CD14-positive monocyte (primary cell): ENCODE data around the gene EVC. TPM values are rescaled to one million over a fixed set of nuclear protein-coding genes. Genes with fewer than 3 reads are reported as not detected.

ENCODE experiments used
- DNase-seq, 3 donors: peaks; one replicate each; pipeline ENCODE4 v3.0.0-alpha.2; 2011 to 2022
- H2AFZ ChIP-seq: 2 replicates; pipeline ENCODE4 v1.6.0; 2012; ENCODE audit warnings: mild to moderate bottlenecking, low read depth, low read length, inconsistent platforms; ENCODE audit not compliant: insufficient read depth, poor library complexity, severe bottlenecking
- H3K27ac ChIP-seq, 2 donors: 1 replicate in 1 of 2; 2 replicates in 1 of 2; pipeline ENCODE4 v1.5.1; 2012 to 2013; ENCODE audit warnings: low read length in 2 of 2, control low read depth in 1 of 2, inconsistent platforms in 1 of 2, low read depth in 1 of 2, mild to moderate bottlenecking in 1 of 2
- H3K27me3 ChIP-seq, 2 donors: one replicate each; pipeline versions ENCODE4 v1.6.0 to v1.6.1; 2011 to 2013; ENCODE audit warnings: low read length in 2 of 2; ENCODE audit not compliant: control insufficient read depth in 2 of 2, insufficient read depth in 2 of 2
- H3K36me3 ChIP-seq, 2 donors: replicated peaks in 1 of 2; 1 replicate in 1 of 2; 2 replicates in 1 of 2; pipeline versions ENCODE4 v1.5.1 to v1.6.1; 2012 to 2013; ENCODE audit warnings: low read length in 2 of 2, control low read depth in 1 of 2, inconsistent platforms in 1 of 2, mild to moderate bottlenecking in 1 of 2; ENCODE audit not compliant: insufficient read depth in 2 of 2, control insufficient read depth in 1 of 2
- H3K4me1 ChIP-seq, 2 donors: 1 replicate in 1 of 2; 2 replicates in 1 of 2; pipeline versions ENCODE4 v1.5.1 to v1.6.1; 2012 to 2013; ENCODE audit warnings: low read length in 2 of 2, control low read depth in 1 of 2, inconsistent platforms in 1 of 2, mild to moderate bottlenecking in 1 of 2, moderate library complexity in 1 of 2; ENCODE audit not compliant: insufficient read depth in 2 of 2, control insufficient read depth in 1 of 2
- H3K4me2 ChIP-seq: replicated peaks from 2 replicates; pipeline ENCODE3; 2012; ENCODE audit warnings: low read length, moderate library complexity, mild to moderate bottlenecking; ENCODE audit not compliant: poor library complexity, severe bottlenecking; ENCODE audit errors: extremely low read depth
- H3K4me3 ChIP-seq, 3 experiments: fragments of 200-600 bp in 1 of 3; sonication (generic) in 1 of 3; replicated peaks in 1 of 3; 1 replicate in 2 of 3; 2 replicates in 1 of 3; pipeline ENCODE4 v1.5.1; 2011 to 2013; ENCODE audit warnings: low read length in 3 of 3, mild to moderate bottlenecking in 3 of 3, control low read depth in 2 of 3, low read depth in 2 of 3, inconsistent platforms in 1 of 3, moderate library complexity in 1 of 3
- H3K79me2 ChIP-seq: 2 replicates; pipeline ENCODE4 v1.6.0; 2012; ENCODE audit warnings: mild to moderate bottlenecking, control low read depth, inconsistent platforms, low read length, moderate library complexity; ENCODE audit not compliant: insufficient read depth
- H3K9ac ChIP-seq: 2 replicates; pipeline ENCODE4 v1.6.0; 2017; ENCODE audit warnings: low read length, mild to moderate bottlenecking; ENCODE audit not compliant: insufficient read depth, poor library complexity, severe bottlenecking
- H3K9me3 ChIP-seq, 2 donors: replicated peaks in 1 of 2; 1 replicate in 1 of 2; 2 replicates in 1 of 2; pipeline versions ENCODE4 v1.5.1 to v1.6.1; 2012 to 2013; ENCODE audit warnings: low read length in 2 of 2, control low read depth in 1 of 2; ENCODE audit not compliant: control insufficient read depth in 1 of 2, insufficient read depth in 1 of 2
- H4K20me1 ChIP-seq: 2 replicates; pipeline ENCODE4 v1.6.0; 2012; ENCODE audit warnings: mild to moderate bottlenecking, low read length, control low read depth, moderate library complexity; ENCODE audit not compliant: insufficient read depth
- H3K27ac Mint-ChIP-seq, 7 donors: one replicate each; pipeline ENCODE4 v1.8.0; 2020; ENCODE audit warnings: mild to moderate bottlenecking in 7 of 7, mixed read lengths in 7 of 7, moderate library complexity in 6 of 7, inconsistent platforms in 2 of 7
- H3K27me3 Mint-ChIP-seq, 3 donors: one replicate each; pipeline ENCODE4 v1.8.0; 2021 to 2022; ENCODE audit warnings: low read depth in 3 of 3, mild to moderate bottlenecking in 3 of 3, mixed read lengths in 3 of 3, moderate library complexity in 3 of 3, inconsistent platforms in 1 of 3
- H3K36me3 Mint-ChIP-seq, 2 donors: one replicate each; pipeline ENCODE4 v1.8.0; 2020; ENCODE audit warnings: mixed read lengths in 2 of 2, inconsistent platforms in 1 of 2, mild to moderate bottlenecking in 1 of 2
- H3K4me1 Mint-ChIP-seq: one replicate; pipeline ENCODE4 v1.8.0; 2020; ENCODE audit warnings: mild to moderate bottlenecking, mixed read lengths
- H3K4me3 Mint-ChIP-seq, 2 donors: one replicate each; pipeline ENCODE4 v1.8.0; 2020; ENCODE audit warnings: mild to moderate bottlenecking in 2 of 2, mixed read lengths in 2 of 2, moderate library complexity in 1 of 2
- H3K9me3 Mint-ChIP-seq, 7 donors: one replicate each; pipeline ENCODE4 v1.8.0; 2020 to 2022; ENCODE audit warnings: mixed read lengths in 7 of 7, mild to moderate bottlenecking in 6 of 7, moderate library complexity in 6 of 7, inconsistent platforms in 2 of 7
- CTCF ChIP-seq: fragments of 200-600 bp; IDR thresholded peaks from one replicate; pipeline ENCODE4 v1.8.0; 2022; ENCODE audit warnings: antibody characterized with exemption, mild to moderate bottlenecking
- WGBS: methylation state at CpG from one replicate; pipeline ENCODE4 v1.1.5; 2013; ENCODE audit warnings: missing lambda C conversion rate; ENCODE audit not compliant: insufficient coverage; 5-methylcytosine and 5-hydroxymethylcytosine counted together
- intact Hi-C, 2 donors: fragments of 100-400 bp; cut with micrococcal nuclease; formaldehyde crosslinking; loops; one replicate each; pipeline versions ENCODE4 v1.15.0 to v1.15.1; 2023
- polyA plus RNA-seq, 3 donors: library from polyadenylated mRNA; depleted of rRNA in 1 of 3; unstranded in 2 of 3; stranded (reverse) in 1 of 3; fragments of 300-500 nt in 2 of 3; fragments of >200 nt in 1 of 3; fragmentation: Illumina TruSeq in 2 of 3; gene quantifications; 1 replicate in 2 of 3; 2 replicates in 1 of 3; pipeline ENCODE4 v1.2.3, GENCODE V29; 2012 to 2021

EVC gene
- polyA plus RNA-seq, 3 donors, result 0.36 TPM; not detected in 2

GRCh38 chr4:5845035-5845905 is 134.3 kb downstream of the EVC start:
- H3K9me3 Mint-ChIP-seq, result peaks cover 0 to 3% (median 0%) of the 10 kb centered on the region in 7 donors
- H3K27ac Mint-ChIP-seq, result no peak overlapping the region
- H3K36me3 Mint-ChIP-seq, result no peaks in the 10 kb centered on the region
- Histone ChIP-seq H3K4me2 (no peak overlapping the region), H3K27me3 (no peaks in the 10 kb centered on the region), H3K9me3 (no peaks in the 10 kb centered on the region), H3K9ac (no peak overlapping the region), H4K20me1 (no peaks in the 10 kb centered on the region), H3K4me1 (no peaks in the 10 kb centered on the region), H3K4me3 (no peak overlapping the region), H3K27ac (no peak overlapping the region), H3K79me2 (no peaks in the 10 kb centered on the region), H3K36me3 (no peaks in the 10 kb centered on the region), H2AFZ (no peak overlapping the region)
- WGBS, result 89% methylated on average over 11 of the region's 13 CpGs
- intact Hi-C loops, result no loop called here
- peaks cover 2% of the 10 kb centered on the region for H3K4me1 Mint-ChIP-seq
- TF ChIP-seq CTCF, result no peak
- H3K4me3 Mint-ChIP-seq, result no peak overlapping the region
- DNase-seq, result no peak
- peaks cover 4 to 7% (median 6%) of the 10 kb centered on the region in 3 donors for H3K27me3 Mint-ChIP-seq

GRCh38 chr4:5851637-5852301 is 140.8 kb downstream of the EVC start:
- no peak for TF ChIP-seq CTCF
- DNase-seq, result no peak

More at GRCh38 chr4:5851637-5852301, 140.8 kb downstream of the EVC start:
- H3K9me3 ChIP-seq, result no peaks in the 10 kb centered on the region
- H3K9ac ChIP-seq, result no peak overlapping the region
- H3K4me2 ChIP-seq, result no peak overlapping the region
- no peaks in the 10 kb centered on the region for H4K20me1 ChIP-seq
- no peak overlapping the region for H3K27ac ChIP-seq
- intact Hi-C loops, result no loop called here
- Mint-ChIP-seq H3K36me3 (no peaks in the 10 kb centered on the region), H3K27me3 (peaks cover 0 to 4% (median 4%) of the 10 kb centered on the region in 3 donors), H3K27ac (no peak overlapping the region), H3K4me1 (no peaks in the 10 kb centered on the region), H3K4me3 (no peak overlapping the region), H3K9me3 (no peaks in the 10 kb centered on the region)
- no peak overlapping the region for H2AFZ ChIP-seq
- H3K27me3 ChIP-seq, result no peaks in the 10 kb centered on the region
- H3K79me2 ChIP-seq, result no peaks in the 10 kb centered on the region
- no peak overlapping the region for H3K4me3 ChIP-seq
- H3K36me3 ChIP-seq, result no peaks in the 10 kb centered on the region
- WGBS, result 89% methylated on average over 2 of the region's 4 CpGs
- no peaks in the 10 kb centered on the region for H3K4me1 ChIP-seq
